Retina (tissue), 1 donor: Measurements from ENCODE around the gene MAP7D2.
"Not testable (repeated sequence)": the region's sequence is repeated elsewhere in the genome, so short reads cannot be mapped to it uniquely, and the experiment has no call there.

Source experiments
- DNase-seq: peaks from one replicate; pipeline ENCODE4 v3.0.0-alpha.2; 2016

MAP7D2 gene

GRCh38 chrX:20116577-20117240 lies at the start of gene MAP7D2:
TSS of gene MAP7D2 (minus strand) at chrX:20116907. CDS start at chrX:20116879, 28 bp downstream.
- peak; percentile 66 for DNase-seq

GRCh38 chrX:20162516-20162915 lies 45.8 kb upstream of the MAP7D2 start:
- DNase-seq = not testable (repeated sequence)

GRCh38 chrX:20159797-20160385 lies 43.2 kb upstream of the MAP7D2 start:
- DNase-seq = no peak

GRCh38 chrX:20151689-20152088 lies 35.0 kb upstream of the MAP7D2 start:
- no peak for DNase-seq

DNA sequence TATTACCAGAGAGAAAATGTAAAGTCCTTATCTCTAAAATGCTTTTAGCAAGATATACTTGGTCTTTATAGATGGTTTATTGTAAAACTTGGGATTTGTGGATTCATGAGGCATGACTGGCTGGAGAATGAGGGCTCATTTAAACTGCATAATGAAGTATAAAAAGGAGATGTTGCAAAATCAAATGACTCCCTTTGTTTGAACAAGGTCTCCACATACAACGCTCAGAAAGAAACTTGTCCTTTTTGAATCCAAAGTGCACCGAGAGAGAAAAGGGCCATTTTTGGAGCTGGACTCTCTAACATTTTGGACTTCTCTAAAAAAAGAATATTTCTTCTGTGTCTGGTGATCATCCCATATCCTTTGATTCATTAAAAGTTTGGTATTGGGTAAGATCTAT lies 32.6 kb upstream of the MAP7D2 start:
- no peak for DNase-seq

DNA sequence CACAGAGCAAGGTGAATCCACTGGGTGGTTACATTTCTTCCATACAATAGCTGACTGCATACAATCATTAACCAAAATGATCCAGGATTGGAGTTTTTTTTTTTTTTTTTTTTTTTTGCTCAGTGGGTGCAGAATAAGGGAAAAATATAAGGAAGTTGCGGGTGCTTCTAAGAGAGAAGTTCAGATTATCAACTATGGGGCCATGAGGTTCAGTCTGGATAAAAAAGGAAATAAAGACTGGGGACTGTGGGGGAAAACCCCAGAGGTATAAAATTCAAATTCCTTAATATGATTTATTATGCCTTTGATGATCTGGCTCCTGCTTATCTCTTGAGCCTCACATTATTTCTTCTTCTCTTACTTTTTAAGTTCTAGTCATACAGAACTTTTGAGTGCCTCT lies 30.9 kb upstream of the MAP7D2 start:
- no peak for DNase-seq

- DNase-seq = no peak
These were observed 27.8 kb upstream of the MAP7D2 start for GRCh38 chrX:20144491-20144890.

DNA sequence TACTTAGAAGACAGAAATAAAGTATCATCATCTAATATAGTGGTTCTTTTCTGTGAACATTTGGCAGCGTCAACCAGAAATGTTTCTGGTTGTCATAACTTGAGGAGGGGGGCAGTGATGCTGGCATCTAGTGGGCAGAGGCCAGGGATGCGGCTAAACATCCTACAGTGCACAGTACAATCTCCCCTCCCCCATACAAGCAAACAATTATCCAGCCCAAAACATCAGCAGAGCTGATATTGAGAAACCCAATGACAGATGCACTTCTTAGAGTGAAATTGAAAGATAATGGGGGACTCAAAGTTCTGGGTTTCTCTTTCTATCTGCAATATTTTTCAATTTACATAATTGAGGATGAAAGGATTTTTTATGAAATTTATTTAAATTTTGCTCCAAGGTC lies 26.9 kb upstream of the MAP7D2 start:
- DNase-seq = no peak

- DNase-seq = no peak
These were observed 26.4 kb upstream of the MAP7D2 start for GRCh38 chrX:20143111-20143510.

GRCh38 chrX:20141281-20142220 lies 24.8 kb upstream of the MAP7D2 start, which contains the start of gene EIF1AX:
TSS of gene EIF1AX (minus strand) at chrX:20141838. CDS start at chrX:20141640, 198 bp downstream.
- peak; percentile 97 for DNase-seq

DNA sequence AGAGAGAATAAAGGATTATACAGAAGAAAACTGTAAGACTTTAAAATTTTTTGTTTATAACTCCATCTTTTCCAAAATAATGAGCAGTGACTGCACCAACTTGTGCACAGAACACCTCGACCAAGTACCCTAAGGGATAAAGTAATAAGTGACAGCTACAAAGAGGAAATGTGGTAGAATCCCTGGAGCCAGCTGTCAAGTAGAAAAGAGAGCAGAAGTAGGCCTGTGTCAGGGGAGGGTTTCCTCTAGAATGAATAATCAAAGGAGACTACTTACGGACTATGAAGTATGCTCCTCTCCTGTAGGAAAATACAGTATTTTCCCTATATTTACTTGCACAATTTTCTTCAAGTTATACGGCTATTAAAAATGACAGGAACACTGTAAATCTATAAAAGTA lies 23.7 kb upstream of the MAP7D2 start:
- no peak for DNase-seq

DNA sequence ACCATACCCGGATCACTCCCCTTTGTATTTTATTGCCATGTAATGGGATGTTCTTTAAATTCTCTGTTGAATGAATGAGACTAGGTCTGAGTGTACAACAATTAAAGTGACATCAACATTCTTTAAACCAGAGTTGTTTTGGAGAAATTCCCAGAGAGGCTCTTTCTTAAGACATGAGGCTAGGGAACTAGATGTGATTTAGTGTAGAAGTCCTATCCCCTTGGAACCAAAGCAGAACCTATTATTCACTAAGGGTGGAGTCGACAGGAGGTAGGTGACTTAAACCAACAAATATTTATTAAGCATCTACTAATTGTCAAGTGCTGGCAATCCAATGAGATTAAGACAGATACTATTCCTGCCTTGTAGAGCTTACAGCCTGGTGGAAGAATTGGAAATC lies 23.3 kb upstream of the MAP7D2 start:
- DNase-seq = no peak

DNA sequence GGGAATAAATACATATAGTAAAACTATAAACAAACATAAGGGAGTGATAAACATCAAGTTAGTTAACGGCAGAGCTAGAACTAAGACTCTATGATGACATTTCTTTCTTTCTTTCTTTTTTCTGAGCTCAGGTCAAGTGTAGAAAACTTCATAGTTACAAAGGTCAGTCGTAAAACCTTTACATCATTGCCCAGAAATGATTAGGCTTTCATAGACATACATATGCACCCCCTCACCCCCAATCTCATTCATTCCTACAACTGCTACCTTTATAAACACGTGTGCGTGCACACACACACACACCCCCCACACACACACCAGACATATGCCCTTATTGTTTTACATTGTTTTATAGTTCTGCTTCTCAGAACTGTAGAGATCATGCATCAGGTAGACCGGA lies 19.2 kb upstream of the MAP7D2 start:
- DNase-seq = no peak

DNA sequence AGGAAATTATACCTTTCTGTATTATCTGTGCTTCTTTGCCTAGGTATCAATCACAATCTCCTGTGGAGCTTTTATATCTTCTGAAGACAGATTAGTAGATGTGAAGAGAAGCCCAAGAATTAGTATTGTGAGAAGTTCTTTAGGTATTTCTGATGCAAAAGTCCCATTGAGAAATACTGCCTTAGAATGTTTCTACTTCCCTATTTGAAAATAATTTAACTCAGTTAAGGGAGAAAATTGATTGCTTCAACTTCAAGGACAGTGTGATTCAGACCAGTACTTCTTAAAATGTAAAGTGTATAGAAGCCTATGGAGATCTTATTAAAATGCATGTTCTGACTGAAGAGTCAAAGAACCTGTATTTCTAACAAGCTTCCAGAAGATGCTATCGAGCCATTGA lies 16.0 kb upstream of the MAP7D2 start:
- no peak for DNase-seq

GRCh38 chrX:20130357-20130756 lies 13.7 kb upstream of the MAP7D2 start:
- no peak for DNase-seq

DNA sequence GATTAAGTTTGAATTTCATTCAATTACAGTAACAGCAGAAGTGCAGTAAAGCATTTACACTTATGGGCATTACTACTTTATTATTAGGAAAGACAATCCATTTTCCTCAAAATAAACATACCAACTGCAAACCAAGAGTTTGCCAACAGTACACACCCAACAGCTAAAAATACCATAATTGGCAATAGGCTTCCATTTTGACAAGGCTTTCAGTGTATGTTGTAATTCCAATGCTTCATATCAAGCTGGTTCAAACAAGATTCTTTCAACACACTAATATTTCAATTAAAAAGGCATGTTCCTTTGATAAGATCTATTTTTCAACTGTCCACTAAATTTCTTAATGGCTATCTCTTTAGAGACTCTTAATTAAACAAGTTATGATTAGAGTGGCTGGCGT lies 12.8 kb upstream of the MAP7D2 start:
- no peak for DNase-seq

DNA sequence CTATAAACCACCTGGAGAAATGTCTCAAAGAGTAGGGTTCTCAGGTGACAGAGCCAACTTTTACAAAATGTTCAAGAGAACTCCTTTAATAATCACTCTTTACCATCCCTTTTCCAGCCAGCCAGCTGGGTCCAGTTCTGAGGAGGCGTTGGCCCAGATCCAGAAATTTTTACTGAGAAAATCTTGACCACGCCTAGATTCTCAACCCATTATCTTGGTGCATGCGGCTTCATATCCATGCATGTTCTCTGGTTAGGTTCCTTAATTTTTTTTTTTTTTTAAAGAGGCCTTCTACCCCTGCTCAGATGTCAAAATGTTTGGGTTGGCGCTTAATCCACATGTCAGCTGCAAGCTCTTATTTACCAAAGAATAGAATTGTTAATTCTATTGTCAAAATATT lies 12.0 kb upstream of the MAP7D2 start:
- DNase-seq = no peak

GRCh38 chrX:20127440-20127839 lies 10.7 kb upstream of the MAP7D2 start:
- not testable (repeated sequence) for DNase-seq

DNA sequence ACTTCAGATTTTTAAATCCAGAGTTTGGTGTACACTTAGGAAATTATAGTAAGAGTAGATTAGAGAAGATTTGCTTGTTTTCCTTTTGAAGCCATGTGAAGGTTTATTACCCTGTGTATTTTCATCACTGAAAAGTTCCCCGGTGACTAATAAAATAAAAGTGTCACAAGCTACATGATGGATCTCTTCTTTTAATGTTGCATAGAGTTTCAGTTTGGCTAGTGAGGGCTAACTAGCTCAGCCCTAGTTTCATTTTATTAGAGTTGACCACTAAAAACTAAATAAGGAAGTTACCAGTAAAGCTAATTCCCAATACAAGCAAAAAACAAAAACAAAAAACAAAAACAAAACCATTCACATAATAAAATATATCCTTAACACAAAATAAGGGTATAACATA lies 10.1 kb upstream of the MAP7D2 start:
- not testable (repeated sequence) for DNase-seq

GRCh38 chrX:20124964-20125363 lies 8.3 kb upstream of the MAP7D2 start:
- no peak for DNase-seq

DNA sequence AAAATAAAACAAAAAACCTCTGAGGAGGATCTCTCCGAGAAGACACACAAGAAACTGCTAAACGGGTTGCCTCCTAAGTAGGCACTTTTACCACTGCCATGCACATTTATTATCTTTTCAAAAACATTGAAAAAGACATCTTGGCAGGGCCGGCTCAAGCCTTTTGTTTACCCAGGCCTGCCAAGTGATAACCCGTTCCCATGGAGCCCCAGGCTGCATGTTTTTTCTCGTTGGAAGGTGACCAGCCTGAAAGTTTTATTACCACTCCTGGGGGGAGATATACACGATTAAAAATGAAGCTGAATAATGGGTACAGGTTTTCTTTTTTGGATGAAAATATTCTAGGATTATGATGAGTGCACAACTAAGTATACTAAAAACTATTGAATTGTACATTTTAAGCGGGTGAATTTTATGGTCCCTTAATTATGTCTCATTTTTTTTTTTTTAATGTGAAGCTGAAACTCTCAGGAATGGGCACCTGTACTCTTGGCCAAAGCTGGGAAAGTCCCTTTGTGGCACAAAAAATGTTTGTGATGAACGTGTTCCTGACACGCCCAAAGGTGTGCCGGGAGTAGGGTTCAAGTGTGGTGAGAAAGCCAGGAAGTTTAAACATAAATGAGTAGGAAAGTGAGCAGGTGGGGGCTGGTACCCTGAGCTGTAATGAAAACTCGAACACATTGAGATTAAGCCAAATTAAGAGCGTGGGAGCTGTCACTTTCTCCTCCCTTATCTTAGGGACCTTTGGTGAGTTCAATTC lies 1.5 kb upstream of the MAP7D2 start:
- peak; percentile 7 for DNase-seq

DNA sequence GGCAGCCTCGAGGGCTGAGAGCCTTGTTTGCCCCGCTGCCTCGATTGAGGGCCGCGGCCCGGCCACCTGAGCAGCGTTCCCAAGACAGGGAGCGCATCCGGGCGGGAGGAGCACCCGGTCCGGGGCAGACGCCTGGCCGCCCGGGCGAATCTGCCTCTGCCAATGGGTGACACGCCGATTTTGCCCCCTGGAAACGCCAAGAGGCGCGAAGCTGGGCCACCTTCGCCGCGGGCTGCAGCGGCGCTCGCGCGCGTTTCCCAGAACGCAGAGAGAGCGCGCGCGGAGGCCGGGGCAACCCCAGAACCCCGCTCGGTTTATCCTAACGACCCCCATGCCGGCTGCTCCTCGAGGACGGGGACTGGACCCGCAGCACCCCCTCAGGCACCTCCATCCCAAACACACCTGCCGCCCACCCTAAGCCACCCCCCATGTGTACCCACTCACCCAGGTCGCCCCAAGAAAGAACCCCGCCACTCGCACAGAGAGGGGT lies 575 bp downstream of the MAP7D2 start:
- peak; percentile 57 for DNase-seq
